ENCODE measurements around the gene ANTXR2. TPM values are rescaled to one million over a fixed set of nuclear protein-coding genes. Genes with fewer than 3 reads are reported as not detected.

The ANTXR2 gene
- polyA plus RNA-seq, 3 donors from 2014 or later: 8.1 to 13.8 (median 10.0) TPM

- Mint-ChIP-seq H3K27me3 (ENCODE audit: low read depth in 3 of 3) (peaks cover 0 to 2% (median 2%) of the 10 kb centered on the region in 3 donors), H3K4me1 (no peaks in the 10 kb centered on the region), H3K27ac (no peak overlapping the region), H3K4me3 (no peak overlapping the region), H3K9me3 (peaks cover 0 to 3% (median under 1%) of the 10 kb centered on the region in 6 donors), H3K36me3 (peaks cover 0 to under 1% (median 0%) of the 10 kb centered on the region in 3 donors)
- DNase-seq: no peak
Measured at GRCh38 chr4:80101071-80101791, 28.2 kb upstream of the ANTXR2 start.

DNA sequence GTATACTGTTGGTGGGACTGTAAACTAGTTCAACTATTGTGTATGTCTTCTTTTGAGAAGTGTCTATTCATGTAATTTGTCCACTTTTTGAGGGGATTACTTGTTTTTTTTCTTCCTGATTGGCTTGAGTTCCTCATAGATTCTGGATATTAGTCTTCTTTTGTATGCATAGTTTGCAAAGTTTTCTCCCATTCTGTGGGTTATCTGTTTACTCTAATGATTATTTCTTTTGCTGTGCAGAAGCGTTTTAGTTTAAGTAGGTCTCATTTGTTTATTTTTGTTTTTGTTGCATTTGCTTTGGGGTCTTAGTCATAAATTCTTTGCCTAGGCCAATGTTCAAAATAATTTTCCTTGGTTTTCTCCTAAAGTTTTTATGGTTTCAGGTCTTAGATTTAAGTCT is 26.6 kb upstream of the ANTXR2 start:
- H3K36me3 Mint-ChIP-seq: no peaks in the 10 kb centered on the region
- no peak overlapping the region for H3K27ac Mint-ChIP-seq
- peaks cover 0 to 2% (median 0%) of the 10 kb centered on the region in 3 donors for H3K27me3 Mint-ChIP-seq (ENCODE audit: low read depth in 3 of 3)
- no peak for DNase-seq
- H3K4me3 Mint-ChIP-seq: no peak overlapping the region
- H3K9me3 Mint-ChIP-seq: no peaks in the 10 kb centered on the region
- no peaks in the 10 kb centered on the region for H3K4me1 Mint-ChIP-seq

DNA sequence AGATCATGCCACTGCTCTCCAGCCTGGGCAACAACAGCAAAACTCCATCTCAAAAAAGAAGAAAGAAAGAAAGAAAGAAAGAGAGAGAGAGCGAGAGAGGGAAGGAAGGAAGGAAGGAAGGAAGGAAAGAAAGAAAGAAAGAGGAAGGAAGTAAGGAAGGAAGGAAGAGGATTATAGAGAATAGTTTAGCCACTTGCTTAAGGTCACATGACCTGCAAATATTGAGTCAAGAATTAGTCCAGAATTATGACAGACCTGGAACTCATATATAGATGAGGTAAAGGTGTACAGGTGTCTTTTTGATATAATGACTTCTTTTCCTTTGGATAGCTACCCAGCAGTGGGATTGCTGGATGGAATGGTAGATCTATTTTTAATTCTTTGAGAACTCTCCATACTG is 25.6 kb upstream of the ANTXR2 start:
- Mint-ChIP-seq H3K27ac (no peak overlapping the region), H3K4me1 (no peaks in the 10 kb centered on the region), H3K9me3 (no peaks in the 10 kb centered on the region), H3K36me3 (no peaks in the 10 kb centered on the region), H3K27me3 (ENCODE audit: low read depth in 3 of 3) (peaks cover 0 to 2% (median 0%) of the 10 kb centered on the region in 3 donors), H3K4me3 (no peak overlapping the region)
- DNase-seq: no peak

- H3K4me1 Mint-ChIP-seq: no peaks in the 10 kb centered on the region
- H3K9me3 Mint-ChIP-seq: no peaks in the 10 kb centered on the region
- H3K36me3 Mint-ChIP-seq: no peaks in the 10 kb centered on the region
- no peak overlapping the region for H3K4me3 Mint-ChIP-seq
- H3K27ac Mint-ChIP-seq: no peak overlapping the region
- no peak for DNase-seq
- H3K27me3 Mint-ChIP-seq (ENCODE audit: low read depth in 3 of 3): peaks cover 0 to 2% (median 0%) of the 10 kb centered on the region in 3 donors
Measured at GRCh38 chr4:80097400-80098177, 24.6 kb upstream of the ANTXR2 start.

- Mint-ChIP-seq H3K4me1 (no peaks in the 10 kb centered on the region), H3K36me3 (no peaks in the 10 kb centered on the region), H3K27ac (no peak overlapping the region), H3K9me3 (no peaks in the 10 kb centered on the region), H3K4me3 (no peak overlapping the region), H3K27me3 (ENCODE audit: low read depth in 3 of 3) (peaks cover 0 to 4% (median 0%) of the 10 kb centered on the region in 3 donors)
- no peak for DNase-seq
Measured at GRCh38 chr4:80096175-80096850, 23.3 kb upstream of the ANTXR2 start.

DNA sequence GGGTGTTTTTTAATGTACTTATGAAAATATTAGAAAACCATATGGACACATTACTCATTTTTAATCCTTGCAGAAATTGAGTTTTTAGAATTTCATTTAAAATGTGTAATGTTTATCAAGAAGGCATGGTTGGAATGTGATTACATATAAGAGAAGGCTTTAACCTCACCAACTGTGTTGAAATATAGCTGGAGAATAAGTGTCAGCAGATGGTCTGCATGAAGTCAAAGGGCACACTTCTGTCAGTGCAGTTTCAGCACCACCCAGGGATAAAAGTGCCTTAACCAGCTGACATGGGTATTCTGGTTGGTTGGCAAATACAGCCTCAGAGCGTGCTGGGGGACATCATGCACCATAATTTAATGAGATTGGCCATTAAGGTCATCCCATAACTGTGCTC is 21.2 kb upstream of the ANTXR2 start:
- H3K4me1 Mint-ChIP-seq: no peaks in the 10 kb centered on the region
- peaks cover 0 to 4% (median 0%) of the 10 kb centered on the region in 3 donors for H3K27me3 Mint-ChIP-seq (ENCODE audit: low read depth in 3 of 3)
- no peaks in the 10 kb centered on the region for H3K9me3 Mint-ChIP-seq
- H3K27ac Mint-ChIP-seq: no peak overlapping the region
- no peak for DNase-seq
- H3K36me3 Mint-ChIP-seq: no peaks in the 10 kb centered on the region
- no peak overlapping the region for H3K4me3 Mint-ChIP-seq

DNA sequence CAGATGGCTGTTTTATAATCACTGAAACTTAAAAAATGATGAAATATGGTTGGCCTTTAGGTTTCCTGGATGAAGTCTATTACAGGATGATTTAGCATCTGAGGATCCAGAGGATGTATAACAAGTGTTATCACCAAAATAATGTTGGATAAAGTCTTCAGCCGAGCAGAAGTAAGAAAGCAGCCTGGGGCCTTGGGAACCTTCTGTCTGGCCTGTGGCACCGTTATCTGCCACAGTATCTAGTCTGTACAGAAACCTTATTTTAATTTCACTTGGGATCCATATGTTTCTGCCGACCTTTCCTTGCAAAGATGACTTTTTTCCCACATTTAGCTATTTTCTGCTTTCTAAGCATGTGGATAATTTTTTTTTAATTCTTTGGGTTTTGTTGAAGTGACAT is 20.5 kb upstream of the ANTXR2 start:
- no peaks in the 10 kb centered on the region for H3K4me1 Mint-ChIP-seq
- H3K27ac Mint-ChIP-seq: no peak overlapping the region

DNA sequence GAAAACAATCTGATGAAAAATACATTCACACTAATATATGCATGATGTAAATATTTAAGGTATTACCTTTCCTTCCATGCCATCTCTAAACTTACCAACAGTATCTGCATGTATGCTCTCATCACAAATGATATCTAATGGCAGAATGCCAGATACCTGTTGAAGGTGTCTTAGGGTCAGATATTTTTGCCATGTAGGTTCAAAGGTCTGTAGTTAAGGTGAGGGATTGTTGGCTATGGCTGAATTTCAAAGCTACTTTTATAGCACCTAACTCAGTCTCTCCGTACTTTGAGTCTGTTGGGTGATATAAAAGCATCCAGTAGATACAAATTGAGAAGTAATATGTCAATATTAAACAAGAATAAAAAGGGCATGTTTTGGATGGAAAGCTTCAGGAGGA is 19.8 kb upstream of the ANTXR2 start:
- H3K27me3 Mint-ChIP-seq (ENCODE audit: low read depth in 3 of 3): peaks cover 0 to 3% (median 0%) of the 10 kb centered on the region in 3 donors
- H3K9me3 Mint-ChIP-seq: no peaks in the 10 kb centered on the region
- no peak overlapping the region for H3K27ac Mint-ChIP-seq
- no peaks in the 10 kb centered on the region for H3K36me3 Mint-ChIP-seq
- DNase-seq: no peak
- no peak overlapping the region for H3K4me3 Mint-ChIP-seq
- H3K4me1 Mint-ChIP-seq: no peaks in the 10 kb centered on the region

More for the DNA sequence above, 20.5 kb upstream of the ANTXR2 start:
- no peak for DNase-seq
- no peaks in the 10 kb centered on the region for H3K36me3 Mint-ChIP-seq
- no peak overlapping the region for H3K4me3 Mint-ChIP-seq
- H3K27me3 Mint-ChIP-seq (ENCODE audit: low read depth in 3 of 3): peaks cover 0 to 4% (median 0%) of the 10 kb centered on the region in 3 donors
- no peaks in the 10 kb centered on the region for H3K9me3 Mint-ChIP-seq

DNA sequence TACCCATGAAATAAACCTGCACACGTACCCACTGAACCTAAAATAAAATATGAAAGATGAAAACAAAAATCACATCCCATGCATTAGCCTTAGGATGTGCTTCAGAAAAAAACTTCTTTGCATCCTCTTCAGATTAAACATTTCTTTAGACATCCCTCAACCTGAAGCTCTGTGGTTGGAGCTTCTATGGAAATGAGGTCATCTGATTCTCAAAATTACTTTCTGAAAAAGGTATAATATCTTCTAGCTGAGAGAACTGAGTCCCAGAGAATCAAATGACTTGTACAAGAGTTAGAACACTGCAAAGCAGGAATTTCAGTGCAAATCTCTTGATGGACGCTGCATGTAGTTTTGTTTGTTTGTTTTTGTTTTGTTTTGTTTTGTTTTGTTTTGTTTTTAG is 19.1 kb upstream of the ANTXR2 start:
- H3K4me1 Mint-ChIP-seq: no peaks in the 10 kb centered on the region
- DNase-seq: no peak
- H3K9me3 Mint-ChIP-seq: no peaks in the 10 kb centered on the region
- no peak overlapping the region for H3K27ac Mint-ChIP-seq
- H3K36me3 Mint-ChIP-seq: no peaks in the 10 kb centered on the region
- H3K27me3 Mint-ChIP-seq (ENCODE audit: low read depth in 3 of 3): peaks cover 0 to 3% (median 0%) of the 10 kb centered on the region in 3 donors
- no peak overlapping the region for H3K4me3 Mint-ChIP-seq

DNA sequence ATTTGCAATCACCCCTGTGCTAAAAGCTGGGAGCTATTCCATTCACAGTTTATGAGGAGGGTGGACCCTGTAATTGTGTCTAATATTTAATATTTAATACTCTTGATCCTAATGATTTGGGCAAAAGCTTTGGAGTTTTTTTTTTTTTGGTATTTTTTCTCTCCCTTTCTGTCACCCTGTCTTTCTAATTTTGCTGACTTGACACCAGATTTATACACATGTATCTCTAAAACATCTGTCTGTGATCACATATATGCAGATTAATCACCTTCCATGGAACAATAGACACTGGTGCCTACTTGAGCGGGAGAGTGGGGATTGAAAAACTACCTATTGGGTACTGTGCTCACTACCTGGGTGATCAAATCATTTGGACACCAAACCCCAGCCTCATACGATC is 18.7 kb upstream of the ANTXR2 start:
- Mint-ChIP-seq H3K9me3 (no peaks in the 10 kb centered on the region), H3K4me3 (no peak overlapping the region), H3K4me1 (no peaks in the 10 kb centered on the region), H3K27ac (no peak overlapping the region), H3K27me3 (ENCODE audit: low read depth in 3 of 3) (peaks cover 0 to 3% (median 3%) of the 10 kb centered on the region in 3 donors), H3K36me3 (no peaks in the 10 kb centered on the region)
- no peak for DNase-seq

GRCh38 chr4:80091184-80091583 is 18.2 kb upstream of the ANTXR2 start:
- Mint-ChIP-seq H3K36me3 (no peaks in the 10 kb centered on the region), H3K9me3 (no peaks in the 10 kb centered on the region), H3K27ac (no peak overlapping the region), H3K4me1 (no peaks in the 10 kb centered on the region), H3K27me3 (ENCODE audit: low read depth in 3 of 3) (peaks cover 0 to 5% (median 3%) of the 10 kb centered on the region in 3 donors), H3K4me3 (no peak overlapping the region)
- no peak for DNase-seq

- Mint-ChIP-seq H3K36me3 (no peaks in the 10 kb centered on the region), H3K27ac (no peak overlapping the region), H3K4me1 (no peaks in the 10 kb centered on the region), H3K9me3 (no peaks in the 10 kb centered on the region), H3K27me3 (ENCODE audit: low read depth in 3 of 3) (peaks cover 0 to 5% (median 3%) of the 10 kb centered on the region in 3 donors), H3K4me3 (no peak overlapping the region)
- DNase-seq: no peak
Measured at GRCh38 chr4:80090090-80090489, 17.1 kb upstream of the ANTXR2 start.

- Mint-ChIP-seq H3K36me3 (no peaks in the 10 kb centered on the region), H3K27ac (no peak overlapping the region), H3K27me3 (ENCODE audit: low read depth in 3 of 3) (peaks cover 0 to 5% (median 3%) of the 10 kb centered on the region in 3 donors), H3K4me1 (no peaks in the 10 kb centered on the region), H3K4me3 (no peak overlapping the region), H3K9me3 (no peaks in the 10 kb centered on the region)
- no peak for DNase-seq
Measured at GRCh38 chr4:80088471-80088870, 15.4 kb upstream of the ANTXR2 start.

DNA sequence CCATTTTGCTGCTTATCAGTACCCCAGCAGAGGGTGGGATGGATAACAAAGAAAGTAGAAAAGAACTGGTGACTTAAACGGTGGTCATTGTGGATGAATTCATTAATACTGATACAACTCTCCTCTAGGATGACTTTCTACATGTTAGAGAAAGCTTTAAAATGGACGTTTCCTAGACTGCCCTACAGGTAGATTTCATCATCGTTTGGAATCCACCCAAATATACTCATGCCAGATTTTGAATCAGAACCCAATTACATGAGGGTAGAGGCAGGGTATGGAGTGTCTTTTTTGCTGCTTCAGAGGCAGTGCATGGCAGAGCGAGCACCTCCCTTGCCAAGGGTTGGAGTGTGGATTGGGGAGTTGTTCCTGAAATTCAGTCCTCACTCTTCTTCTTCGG is 13.3 kb upstream of the ANTXR2 start:
- Mint-ChIP-seq H3K4me1 (no peaks in the 10 kb centered on the region), H3K27ac (no peak overlapping the region), H3K27me3 (ENCODE audit: low read depth in 3 of 3) (peaks cover 0 to 3% (median 3%) of the 10 kb centered on the region in 3 donors), H3K4me3 (no peak overlapping the region), H3K36me3 (no peaks in the 10 kb centered on the region), H3K9me3 (no peaks in the 10 kb centered on the region)
- DNase-seq: no peak

Measured in immature natural killer cell (primary cell).